Aorta (tissue), 5 donors: ENCODE data around the gene SMU1. TPM values are rescaled to one million over a fixed set of nuclear protein-coding genes. Genes with fewer than 3 reads are reported as not detected.

Experiments used
- ATAC-seq: fragments of 200-7000 bp; cut with Tn5 transposase; one replicate; pipeline ENCODE4 v1.9.1; 2022; ENCODE audit warnings: moderate library complexity; ENCODE audit not compliant: low FRiP score
- DNase-seq, 2 donors: peaks; one replicate each; pipeline ENCODE4 v3.0.0-alpha.2; 2020
- H3K27ac ChIP-seq, 2 donors: one replicate each; pipeline ENCODE4 v1.5.1; 2013; ENCODE audit warnings: low read length in 2 of 2, mild to moderate bottlenecking in 2 of 2, moderate library complexity in 2 of 2, control low read depth in 1 of 2, inconsistent platforms in 1 of 2, low read depth in 1 of 2
- H3K27me3 ChIP-seq, 2 donors: one replicate each; pipeline ENCODE4 v1.6.1; 2013; ENCODE audit warnings: control low read depth in 1 of 2, low read length in 1 of 2, mild to moderate bottlenecking in 1 of 2, moderate library complexity in 1 of 2; ENCODE audit not compliant: insufficient read depth in 2 of 2, control insufficient read depth in 1 of 2
- H3K36me3 ChIP-seq, 2 donors: one replicate each; pipeline ENCODE4 v1.6.1; 2013; ENCODE audit warnings: control low read depth in 1 of 2, low read length in 1 of 2, mild to moderate bottlenecking in 1 of 2; ENCODE audit not compliant: insufficient read depth in 2 of 2, control insufficient read depth in 1 of 2
- H3K4me1 ChIP-seq, 2 donors: one replicate each; pipeline ENCODE4 v1.6.1; 2013; ENCODE audit warnings: low read length in 2 of 2, control low read depth in 1 of 2, mild to moderate bottlenecking in 1 of 2, moderate library complexity in 1 of 2; ENCODE audit not compliant: insufficient read depth in 2 of 2, control insufficient read depth in 1 of 2
- H3K4me3 ChIP-seq, 2 donors: one replicate each; pipeline ENCODE4 v1.5.1; 2013; ENCODE audit warnings: low read length in 2 of 2, control low read depth in 1 of 2, mild to moderate bottlenecking in 1 of 2
- H3K9me3 ChIP-seq: one replicate; pipeline ENCODE4 v1.6.1; 2013; ENCODE audit warnings: mild to moderate bottlenecking, low read length; ENCODE audit not compliant: control insufficient read depth
- WGBS, 2 donors: extraction: QIAGEN DNeasy Blood & Tissue Kit; methylation state at CpG; one replicate each; pipeline ENCODE4 v1.1.7; 2013; 5-methylcytosine and 5-hydroxymethylcytosine counted together
- intact Hi-C, 2 donors: fragments of 100-400 bp; cut with DNase I; formaldehyde crosslinking; loops; one replicate each; pipeline versions ENCODE4 v1.14.2 to v1.15.0; 2022
- polyA plus RNA-seq, 2 donors: library from polyadenylated mRNA; stranded (reverse); fragments of 200-250 nt; gene quantifications; one replicate each; pipeline ENCODE4 v1.2.3, GENCODE V29; 2013
- total RNA-seq, 2 donors: library from RNA; stranded (reverse); fragmentation: NEBNext Ultra II Directional; extraction: Animal tissue kit (Norgen Biotek cat#: 25700); gene quantifications; one replicate each; pipeline ENCODE4 v1.2.1, GENCODE V29; 2021
- donor health status: healthy with polysubstance abuse.
- donor health status: Bipolar disorder and iron deficiency.
- donor health status: DM: no; HTN: no; CAD: no.
- donor health status: DM: no; HTN: no; CAD: no.
- donor health status: DM: yes; HTN: yes; CAD: no.

The SMU1 gene
- total and polyA plus RNA-seq, 4 donors: 8.3 to 18.7 (median 12.1) TPM

DNA sequence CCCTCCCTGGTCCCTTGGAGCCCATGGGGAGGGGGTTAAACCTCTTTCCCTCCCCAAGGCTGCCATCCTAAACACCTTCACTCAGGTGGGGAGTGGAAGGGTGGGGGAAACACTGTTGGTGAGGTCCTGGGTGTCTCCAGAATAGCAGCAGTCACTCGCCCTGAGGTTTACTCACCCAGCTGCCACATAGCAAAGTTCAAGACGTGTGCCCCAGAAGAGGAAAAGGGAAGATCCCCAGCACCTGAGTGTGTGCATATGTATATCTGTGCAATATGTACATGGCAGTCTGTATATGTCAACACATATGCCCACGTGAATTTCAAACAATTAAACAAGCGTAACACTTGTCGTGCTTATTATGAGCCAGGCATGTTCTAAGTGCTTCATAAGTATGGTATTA, 31.3 kb upstream of the SMU1 start:
- intact Hi-C loops: no loop called here
- DNase-seq (no peak), ATAC-seq (no peak)
- Histone ChIP-seq H3K27me3 (no peaks in the 10 kb centered on the region), H3K27ac (peak overlapping the region in 1 of 2 donors; percentile 73), H3K4me1 (no peaks in the 10 kb centered on the region), H3K36me3 (no peaks in the 10 kb centered on the region), H3K9me3 (no peaks in the 10 kb centered on the region), H3K4me3 (no peak overlapping the region)
- WGBS, 2 donors: 57 to 60% methylated on average over 5 of the region's 5 CpGs

- intact Hi-C loops: no loop called here
- DNase-seq (peak; percentile 82 to 84), ATAC-seq (peak; percentile 69)
- Histone ChIP-seq H3K4me3 (no peak overlapping the region), H3K9me3 (no peaks in the 10 kb centered on the region), H3K27ac (peak overlapping the region in 1 of 2 donors; percentile 73), H3K27me3 (no peaks in the 10 kb centered on the region), H3K4me1 (no peaks in the 10 kb centered on the region), H3K36me3 (no peaks in the 10 kb centered on the region)
- 14% methylated on average over 10 of the region's 10 CpGs for WGBS, 2 donors
Measured at GRCh38 chr9:33106827-33107621, 30.6 kb upstream of the SMU1 start.

DNA sequence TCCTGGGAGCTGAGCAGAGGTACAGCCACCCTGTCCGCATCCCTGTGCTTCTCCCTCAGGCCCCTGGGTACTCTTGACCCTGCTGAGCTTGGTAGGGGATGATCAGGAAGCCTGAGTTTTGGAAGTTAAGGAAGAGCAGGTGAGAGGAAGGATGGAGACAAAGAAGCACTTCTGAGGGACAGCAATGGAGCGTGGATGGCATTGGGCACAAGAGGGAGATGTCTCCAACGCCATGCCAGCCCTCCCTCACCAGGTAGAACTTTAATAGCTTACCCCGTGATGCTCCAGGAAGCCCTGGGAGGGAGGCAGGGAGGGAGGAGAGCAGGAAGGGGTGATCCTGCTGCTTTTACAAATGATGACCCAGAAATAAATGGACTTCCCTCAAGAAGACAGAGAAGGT, 29.9 kb upstream of the SMU1 start:
- intact Hi-C loops: no loop called here
- Histone ChIP-seq H3K4me1 (peaks cover 0 to under 1% of the 10 kb centered on the region in 2 donors), H3K9me3 (no peaks in the 10 kb centered on the region), H3K4me3 (no peak overlapping the region), H3K36me3 (no peaks in the 10 kb centered on the region), H3K27me3 (no peaks in the 10 kb centered on the region), H3K27ac (no peak overlapping the region)
- DNase-seq: no peak
- 73 to 83% methylated on average over 4 of the region's 4 CpGs for WGBS, 2 donors
- no peak for ATAC-seq

- intact Hi-C loops: no loop called here
- DNase-seq: no peak
- H3K4me1 ChIP-seq: peaks cover 0 to 2% of the 10 kb centered on the region in 2 donors
- WGBS, 2 donors: 83 to 88% methylated on average over 1 of the region's 1 CpG
- H3K27ac ChIP-seq: no peak overlapping the region
- no peaks in the 10 kb centered on the region for H3K27me3 ChIP-seq
- no peak for ATAC-seq
- no peaks in the 10 kb centered on the region for H3K36me3 ChIP-seq
- no peaks in the 10 kb centered on the region for H3K9me3 ChIP-seq
- no peak overlapping the region for H3K4me3 ChIP-seq
Measured at GRCh38 chr9:33105959-33106358, 29.5 kb upstream of the SMU1 start.

GRCh38 chr9:33105504-33105903, 29.0 kb upstream of the SMU1 start:
- intact Hi-C loops: no loop called here
- H3K4me1 ChIP-seq: peaks cover 0 to 2% of the 10 kb centered on the region in 2 donors
- H3K4me3 ChIP-seq: no peak overlapping the region
- 75 to 79% methylated on average over 5 of the region's 5 CpGs for WGBS, 2 donors
- no peak overlapping the region for H3K27ac ChIP-seq
- H3K36me3 ChIP-seq: no peaks in the 10 kb centered on the region
- H3K27me3 ChIP-seq: no peaks in the 10 kb centered on the region
- no peaks in the 10 kb centered on the region for H3K9me3 ChIP-seq
- no peak for ATAC-seq
- no peak for DNase-seq

DNA sequence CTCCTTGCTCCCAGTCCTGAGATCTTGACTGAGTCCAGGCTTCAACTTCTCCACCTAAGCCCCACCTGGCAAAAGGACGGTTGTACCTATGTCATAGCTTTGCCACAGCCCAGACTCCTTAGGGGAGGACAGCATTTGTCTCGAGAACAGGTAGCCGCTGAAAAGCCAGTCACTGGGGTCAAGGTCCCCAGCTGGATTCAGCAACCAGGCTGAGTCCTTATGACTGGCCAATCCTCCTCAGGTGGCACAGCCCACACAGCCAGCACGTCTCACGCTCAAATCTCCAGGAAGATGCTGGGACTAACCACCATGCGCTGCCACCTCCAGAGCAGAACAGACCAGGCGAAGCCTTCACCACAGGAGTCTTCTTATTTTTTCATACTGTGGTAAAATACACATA, 27.9 kb upstream of the SMU1 start:
- WGBS, 2 donors: 92 to 97% methylated on average over 7 of the region's 7 CpGs
- intact Hi-C loops: no loop called here
- DNase-seq: no peak
- H3K27me3 ChIP-seq: no peaks in the 10 kb centered on the region
- no peaks in the 10 kb centered on the region for H3K36me3 ChIP-seq
- H3K9me3 ChIP-seq: no peaks in the 10 kb centered on the region
- no peak overlapping the region for H3K27ac ChIP-seq
- peaks cover 0 to 2% of the 10 kb centered on the region in 2 donors for H3K4me1 ChIP-seq
- ATAC-seq: no peak
- no peak overlapping the region for H3K4me3 ChIP-seq

DNA sequence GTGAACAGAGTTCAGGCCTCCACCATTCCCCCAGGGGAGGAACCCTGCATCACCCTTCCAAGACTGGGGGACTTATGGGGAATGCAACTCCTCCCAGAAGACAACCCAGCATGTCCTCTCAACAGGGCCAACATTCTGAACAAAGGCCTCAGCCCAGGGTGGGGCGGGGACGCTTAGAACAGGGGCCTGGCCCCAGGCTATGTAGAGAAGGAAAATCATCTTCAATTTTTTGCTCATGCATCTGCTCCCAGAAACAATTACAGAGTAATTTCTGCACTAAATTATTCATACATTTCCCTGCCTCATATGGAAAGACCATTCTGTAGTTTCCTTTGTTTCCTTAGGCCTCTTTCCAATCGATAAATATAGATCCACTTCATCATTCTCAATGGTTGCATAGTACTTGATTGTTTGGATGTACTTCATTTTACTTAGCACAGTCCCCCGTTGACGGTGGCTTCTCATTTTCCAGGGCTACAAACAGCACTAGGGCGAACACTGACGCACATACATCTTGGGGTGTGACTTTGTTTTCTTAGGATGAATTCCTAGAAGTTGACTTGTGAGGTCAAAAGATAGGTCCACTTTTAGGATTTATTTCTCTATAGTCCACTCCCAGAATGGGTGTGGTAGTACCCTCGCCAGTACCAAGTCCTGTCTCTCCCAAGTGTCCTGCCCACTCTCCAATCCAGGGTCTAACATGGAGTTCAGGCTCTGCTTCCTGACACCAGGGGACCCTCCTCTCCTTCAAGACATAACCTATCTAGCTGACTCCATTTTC, 27.2 kb upstream of the SMU1 start:
- Histone ChIP-seq H3K4me1 (peaks cover 0 to 2% of the 10 kb centered on the region in 2 donors), H3K4me3 (no peak overlapping the region), H3K36me3 (no peaks in the 10 kb centered on the region), H3K27me3 (no peaks in the 10 kb centered on the region), H3K27ac (no peak overlapping the region), H3K9me3 (no peaks in the 10 kb centered on the region)
- 50 to 75% methylated on average over 8 of the region's 8 CpGs for WGBS, 2 donors
- no peak for ATAC-seq
- intact Hi-C loops: no loop called here
- DNase-seq: no peak

- DNase-seq (no peak), ATAC-seq (no peak)
- intact Hi-C loops: no loop called here
- Histone ChIP-seq H3K27ac (no peak overlapping the region), H3K9me3 (no peaks in the 10 kb centered on the region), H3K27me3 (no peaks in the 10 kb centered on the region), H3K4me3 (no peak overlapping the region), H3K4me1 (peaks cover 0 to 2% of the 10 kb centered on the region in 2 donors), H3K36me3 (no peaks in the 10 kb centered on the region)
- 93 to 94% methylated on average over 13 of the region's 13 CpGs for WGBS, 2 donors
Measured at GRCh38 chr9:33102551-33103210, 26.2 kb upstream of the SMU1 start.
